NCI-H526 treated with DMSO at 0.1 percent for 48 hours (cell line): ENCODE measurements around the gene TAF13.
"Not testable (repeated sequence)": the region's sequence is repeated elsewhere in the genome, so short reads cannot be mapped to it uniquely, and the experiment has no call there.

Source experiments
- DNase-seq: peaks from one replicate; lab custom pipeline; 2025; lab: John Stamatoyannopoulos, UW

The TAF13 gene

DNA sequence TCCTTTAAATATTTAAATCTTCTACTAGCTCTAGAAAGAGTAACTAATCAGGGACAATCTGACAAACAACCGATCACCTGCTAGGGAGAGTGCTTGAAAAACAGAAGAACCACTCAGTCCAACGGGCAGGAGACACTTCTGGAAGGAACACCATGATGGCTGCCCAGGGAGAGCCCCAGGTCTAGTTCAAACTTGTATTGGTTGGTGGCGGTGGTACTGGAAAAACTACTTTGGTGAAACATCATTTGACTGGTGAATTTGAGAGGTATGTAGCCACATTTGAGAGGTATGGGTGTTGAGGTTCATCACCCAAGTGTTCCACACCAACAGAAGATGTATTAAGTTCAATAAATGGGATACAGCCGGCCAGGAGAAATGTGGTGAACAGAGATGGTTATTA is 29.1 kb downstream of the TAF13 start:
- DNase-seq, result no peak

DNA sequence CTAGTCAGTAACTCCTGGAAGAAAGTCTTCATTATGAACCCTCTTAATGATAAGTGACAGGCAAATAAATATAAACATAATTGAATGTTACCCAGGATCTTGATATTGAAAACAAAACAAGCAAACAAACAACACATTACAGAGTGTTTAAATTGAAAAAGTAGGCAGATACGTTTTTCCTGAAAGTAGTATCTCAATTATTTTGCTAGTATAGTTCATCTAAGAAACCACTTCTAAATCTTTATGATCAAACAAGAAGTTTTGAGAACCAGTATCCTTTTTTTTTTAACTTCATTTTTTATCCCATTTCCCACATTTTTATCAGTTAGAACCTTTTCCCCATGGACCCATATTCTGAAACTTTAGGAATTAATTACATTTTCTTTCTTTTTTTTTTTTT is 30.2 kb downstream of the TAF13 start:
- DNase-seq, result no peak

DNA sequence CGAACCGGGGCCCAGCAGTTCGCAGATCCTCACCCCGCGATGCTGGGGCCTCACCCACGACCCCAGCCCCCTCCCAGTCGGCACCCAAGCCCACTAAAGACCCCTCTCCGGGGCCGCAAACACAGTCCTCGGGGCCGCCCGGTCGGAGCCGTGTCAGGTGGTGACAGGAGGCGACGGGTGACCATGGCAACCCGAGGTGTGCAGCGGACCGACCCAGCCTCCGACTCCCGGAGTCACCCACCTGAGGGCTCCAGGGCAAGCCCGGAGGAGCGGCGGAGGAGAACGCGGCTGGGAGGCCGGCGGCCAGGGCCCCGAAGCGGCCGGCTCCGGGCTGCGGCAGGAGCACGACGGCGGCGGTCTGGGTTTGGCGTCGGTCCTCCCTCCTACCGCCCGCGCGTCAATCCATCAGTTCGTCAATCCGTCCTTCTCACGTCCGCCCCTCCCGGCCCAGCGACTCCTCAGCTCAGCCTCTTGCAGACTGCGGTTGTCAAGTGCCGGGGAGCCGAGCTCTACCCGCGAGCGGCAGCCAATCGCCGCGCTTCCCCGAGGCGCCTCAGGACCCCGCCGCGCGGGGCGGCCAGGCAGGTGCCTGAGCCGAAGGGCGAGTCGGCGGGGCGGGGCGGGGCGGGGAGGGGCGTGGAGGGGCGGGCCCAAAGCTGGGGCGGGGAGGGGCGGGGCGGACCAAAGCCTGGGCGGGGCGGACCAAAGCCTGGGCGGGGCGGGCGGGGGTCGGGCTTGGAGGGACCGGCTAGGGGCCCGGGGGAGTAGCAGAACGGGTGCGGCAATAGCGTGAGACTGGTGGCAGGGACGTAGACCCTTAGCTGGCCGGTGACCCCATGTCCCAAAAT is 34.0 kb downstream of the TAF13 start, which contains the start of gene WDR47:
Gene WDR47 (minus strand): TSS at position 482 of the 848 bp plus-strand sequence. CDS start 18,590 bp downstream, outside the sequence.
- DNase-seq, result peak; percentile 84

DNA sequence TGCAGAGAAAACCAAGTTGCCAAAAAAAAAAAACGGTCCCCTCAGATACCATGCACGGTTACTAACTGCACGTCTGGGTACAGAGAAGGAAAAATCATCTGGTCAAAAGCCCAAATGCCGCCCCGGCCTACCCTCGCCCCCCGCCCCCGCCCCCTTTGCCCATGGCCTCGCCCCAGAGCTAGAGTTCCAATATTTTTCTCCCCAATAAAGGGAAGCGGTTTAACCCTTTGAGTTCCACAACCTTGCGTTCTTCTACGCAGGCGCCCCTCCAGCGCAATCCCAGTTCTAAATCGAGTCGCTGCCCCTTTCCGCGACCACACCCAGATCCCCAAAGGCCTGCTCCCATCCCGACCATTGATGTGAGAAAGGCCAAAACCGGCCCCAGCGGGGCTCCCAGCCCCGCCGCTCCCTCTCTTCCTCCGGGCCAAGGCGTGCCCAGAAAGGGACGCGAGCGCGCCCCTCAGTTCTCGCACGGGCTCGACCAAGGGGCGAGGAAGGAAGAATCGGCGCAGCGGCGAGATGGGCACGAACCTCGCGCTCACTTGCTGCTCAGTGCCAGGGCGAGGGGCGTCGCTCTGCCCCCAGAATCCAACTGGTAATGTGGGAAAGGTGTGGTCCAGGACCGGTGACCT is 34.7 kb downstream of the TAF13 start:
- DNase-seq, result no peak

DNA sequence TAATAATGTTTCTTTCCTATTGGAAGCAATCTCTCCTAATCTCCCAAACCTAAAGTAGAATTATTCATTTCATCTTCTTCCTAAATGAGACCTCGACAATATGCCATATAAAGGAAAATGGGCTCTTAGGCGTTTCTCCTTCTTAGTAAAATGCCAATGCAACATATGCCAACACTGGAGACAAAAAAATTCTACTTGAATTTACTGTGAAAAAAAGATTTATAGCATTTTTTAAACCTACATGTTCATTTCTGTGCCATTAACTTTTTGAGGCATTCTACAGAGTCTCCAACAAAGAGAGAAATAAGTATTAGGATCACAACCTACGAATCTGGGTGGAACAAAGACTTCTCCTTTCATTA is 35.2 kb downstream of the TAF13 start:
- no peak for DNase-seq

DNA sequence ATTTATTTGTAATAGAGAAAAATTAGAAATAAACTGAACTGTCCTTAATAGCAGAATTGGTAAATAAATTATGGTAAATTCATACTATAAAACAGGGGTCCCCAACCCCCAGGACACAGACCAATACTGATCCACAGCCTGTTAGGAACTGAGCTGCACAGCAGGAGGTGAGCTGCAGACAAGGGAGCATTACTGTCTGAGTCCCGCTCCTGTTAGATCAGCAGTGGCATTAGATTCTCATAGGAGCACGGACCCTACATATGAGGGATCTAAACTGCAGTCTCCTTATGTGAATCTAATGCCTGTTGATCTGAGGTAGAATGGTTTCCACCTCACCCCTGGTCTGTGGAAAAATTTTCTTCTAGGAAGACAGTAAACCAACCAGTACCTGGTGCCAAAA is 41.4 kb downstream of the TAF13 start:
- no peak for DNase-seq

DNA sequence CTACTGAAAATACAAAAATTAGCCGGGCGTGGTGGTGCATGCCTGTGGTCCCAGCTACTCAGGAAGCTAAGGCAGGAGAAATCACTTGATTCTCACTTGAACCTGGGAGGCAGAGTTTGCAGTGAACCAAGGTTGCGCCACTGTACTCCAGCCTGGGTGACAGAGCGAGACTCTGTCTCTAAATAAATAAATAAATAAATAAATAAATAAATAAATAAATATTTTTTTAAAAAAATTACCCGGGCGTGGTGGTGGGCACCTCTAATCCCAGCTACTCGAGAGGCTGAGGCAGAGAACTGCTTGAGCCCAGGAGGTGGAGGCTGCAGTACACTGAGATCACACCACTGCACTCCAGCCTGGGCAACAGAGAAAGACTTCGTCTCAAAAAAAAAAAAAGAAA is 46.3 kb downstream of the TAF13 start:
- not testable (repeated sequence) for DNase-seq

DNA sequence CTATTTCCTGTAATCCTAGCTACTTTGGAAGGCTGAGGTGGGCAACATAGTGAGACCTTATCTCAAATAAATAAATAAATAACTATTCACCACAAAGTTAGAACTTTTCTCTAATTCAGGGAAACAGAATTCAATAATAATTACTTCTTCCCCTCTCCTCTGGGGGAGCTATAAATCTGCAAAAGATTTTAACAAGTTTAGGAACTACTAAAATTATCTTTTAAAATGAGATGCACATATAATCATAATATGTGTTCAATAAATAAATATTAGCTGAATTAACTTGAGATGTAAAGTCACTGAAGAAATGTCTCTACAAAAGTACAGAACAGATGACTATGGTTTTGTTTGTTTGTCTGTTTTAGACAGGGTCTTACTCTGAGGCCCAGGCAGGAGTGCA is 48.0 kb downstream of the TAF13 start:
- no peak for DNase-seq

DNA sequence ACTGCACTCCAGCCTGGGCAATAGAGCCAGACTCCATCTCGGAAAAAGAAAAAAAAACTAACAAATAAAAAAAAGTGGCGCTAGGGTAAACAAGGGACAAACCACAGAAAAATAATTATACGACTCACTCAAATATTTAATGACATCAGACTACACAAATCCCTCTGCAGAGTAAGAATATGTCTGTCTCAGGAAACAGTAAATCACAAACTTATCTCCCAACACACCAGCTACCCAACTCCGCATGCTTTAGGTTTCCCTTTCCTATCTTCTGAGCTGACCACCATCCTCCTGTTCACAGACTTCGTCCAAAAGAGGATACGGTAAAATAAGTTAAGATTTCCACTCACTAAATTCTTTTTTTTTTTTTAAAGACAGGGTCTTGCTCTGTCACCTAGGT is 50.1 kb downstream of the TAF13 start:
- no peak for DNase-seq

DNA sequence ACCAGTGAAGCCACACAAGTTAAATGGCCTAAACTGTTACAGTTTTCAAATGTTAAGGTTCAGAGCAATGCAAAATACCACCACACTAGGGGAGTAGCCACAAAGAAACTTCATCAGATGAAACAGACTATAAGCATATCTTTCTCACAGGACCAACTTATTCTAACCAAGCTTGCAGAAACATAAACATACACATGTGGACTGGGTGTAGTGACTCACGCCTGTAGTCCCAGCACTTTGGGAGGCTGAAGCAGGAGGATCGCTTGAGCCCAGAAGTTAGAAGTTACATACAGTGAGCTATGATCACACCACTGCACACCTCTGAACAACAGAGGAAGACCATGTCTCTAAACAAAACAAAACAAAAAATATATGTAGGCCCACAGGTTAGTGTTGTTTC is 51.2 kb downstream of the TAF13 start:
- DNase-seq, result no peak

DNA sequence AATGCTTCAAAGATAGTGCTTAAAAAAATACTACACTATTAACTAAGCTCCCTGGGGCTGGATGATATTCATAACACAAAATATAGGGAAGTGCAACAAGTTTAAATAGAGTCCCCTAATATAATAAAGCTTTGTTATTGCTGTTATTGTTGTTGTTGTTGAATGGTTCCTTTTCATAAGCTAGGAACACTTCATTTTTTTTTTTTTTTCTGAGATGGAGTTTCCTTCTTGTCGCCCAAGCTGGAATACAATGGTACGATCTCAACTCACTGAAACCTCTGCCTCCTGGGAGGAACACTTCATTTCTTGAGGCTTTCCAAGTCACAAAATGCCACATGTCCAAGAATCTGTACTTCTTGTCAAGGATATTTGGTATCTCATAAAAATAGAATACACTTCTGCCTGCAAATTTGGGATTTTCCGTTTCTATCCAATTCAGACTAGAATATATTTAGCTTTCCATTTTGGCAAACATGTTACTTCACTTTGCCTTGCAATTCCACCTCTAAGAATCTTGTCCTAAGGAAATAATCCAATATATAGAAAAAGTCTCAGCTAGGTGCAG is 55.0 kb downstream of the TAF13 start:
- DNase-seq, result no peak

DNA sequence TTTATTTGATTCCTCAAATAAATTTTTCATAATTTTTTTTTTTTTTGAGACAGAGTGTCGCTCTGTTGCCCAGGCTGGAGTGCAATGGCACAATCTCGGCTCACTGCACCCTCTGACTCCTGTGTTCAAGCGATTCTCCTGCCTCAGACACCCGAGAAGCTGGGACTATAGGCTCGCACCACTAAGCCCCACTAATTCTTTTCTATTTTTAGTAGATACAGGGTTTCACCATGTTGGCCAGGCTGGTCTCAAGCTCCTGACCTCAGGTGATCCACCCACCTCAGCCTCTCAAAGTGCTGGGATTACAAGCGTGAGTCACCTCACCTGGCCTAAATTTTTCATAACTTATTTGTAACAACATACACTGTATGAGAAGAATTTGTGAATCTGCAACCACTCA is 58.1 kb downstream of the TAF13 start:
- DNase-seq, result not testable (repeated sequence)

DNA sequence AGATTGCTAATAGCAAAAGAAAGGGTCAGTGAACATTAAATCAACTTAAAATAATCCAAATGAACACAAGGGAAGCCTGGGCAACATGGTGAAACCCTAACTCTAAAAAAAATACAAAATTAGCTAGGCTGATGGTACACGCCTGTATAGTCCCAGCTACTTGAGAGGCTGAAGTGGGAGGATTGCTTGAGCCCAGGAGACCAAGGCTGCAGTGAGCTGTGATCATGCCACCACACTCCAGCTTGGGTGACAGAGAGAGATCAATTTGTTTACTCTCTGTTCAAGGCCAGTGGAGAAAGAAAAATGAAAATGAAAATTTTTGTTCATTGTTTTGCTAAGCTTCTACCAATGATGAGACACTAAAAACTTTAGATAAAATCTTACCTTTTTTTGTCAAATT is 58.7 kb downstream of the TAF13 start:
- DNase-seq, result no peak
